NCI-H2081 treated with DMSO at 0.1 percent for 48 hours (cell line): ENCODE data around the gene CEMIP2.

ENCODE experiments used
- DNase-seq: peaks from one replicate; lab custom pipeline; 2025; lab: John Stamatoyannopoulos, UW

CEMIP2 gene

DNA sequence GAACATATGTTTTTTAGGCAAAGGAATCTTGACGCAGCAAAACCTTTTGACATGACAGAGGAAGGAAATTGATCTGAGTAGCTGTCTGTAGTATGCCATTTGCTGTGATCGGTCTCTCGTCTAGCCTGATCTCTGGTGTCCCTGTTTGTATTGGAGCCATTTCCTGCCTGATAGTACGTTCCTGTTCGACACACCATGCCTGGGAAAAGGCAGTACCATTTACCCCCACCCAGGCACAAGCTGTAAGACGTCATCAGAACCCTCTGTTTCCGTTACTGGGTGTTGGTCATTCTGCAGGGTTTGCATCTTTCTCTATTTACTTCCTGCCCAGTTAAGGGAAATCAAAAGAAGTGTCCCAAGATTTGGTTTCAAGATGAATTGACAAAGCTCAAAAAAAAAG is 129.7 kb downstream of the CEMIP2 start:
- no peak for DNase-seq

DNA sequence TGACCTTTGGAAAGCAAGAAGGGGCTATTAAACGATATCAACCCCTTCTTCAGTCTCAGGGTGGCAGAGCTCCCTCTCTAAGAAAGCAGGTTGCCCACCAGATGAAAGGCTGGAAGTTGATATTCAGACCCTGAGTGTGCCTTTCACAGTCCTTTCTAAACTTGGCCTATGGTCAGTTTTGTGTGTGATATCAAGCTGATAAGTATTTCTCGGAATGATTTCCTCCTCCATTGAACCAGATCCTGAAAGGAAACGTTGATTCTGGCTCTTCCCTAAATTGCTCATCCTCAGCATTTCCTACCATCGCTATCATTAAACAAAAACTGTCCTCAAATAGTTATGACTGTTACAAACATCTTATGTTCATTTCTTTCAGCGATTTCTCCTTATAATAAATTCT is 130.4 kb downstream of the CEMIP2 start:
- no peak for DNase-seq

DNA sequence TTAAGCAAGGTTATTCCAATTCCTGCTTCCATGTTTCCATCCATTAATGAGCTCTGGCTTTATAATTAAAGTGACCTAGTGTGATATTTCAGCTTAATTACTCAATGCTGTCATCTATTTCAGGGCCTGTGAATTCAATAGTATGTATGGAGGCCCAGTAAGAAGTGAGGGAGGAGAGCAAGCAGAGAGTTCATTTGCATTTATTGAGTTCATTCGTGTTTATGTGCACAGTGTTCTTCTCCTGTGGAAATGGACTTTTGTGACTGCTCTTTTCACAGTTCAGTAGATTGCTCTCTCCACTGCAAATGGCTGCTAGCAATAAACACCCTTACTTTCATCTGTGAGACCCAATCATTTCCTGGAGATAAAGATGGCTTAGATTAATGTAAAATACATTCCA is 130.9 kb downstream of the CEMIP2 start:
- no peak for DNase-seq

GRCh38 chr9:71636143-71636839 is 132.0 kb downstream of the CEMIP2 start:
- DNase-seq = no peak

GRCh38 chr9:71634752-71635151 is 133.6 kb downstream of the CEMIP2 start:
- no peak for DNase-seq
